ENCODE data around the gene NLRP1. TPM values are rescaled to one million over a fixed set of nuclear protein-coding genes. Genes with fewer than 3 reads are reported as not detected.

Gene NLRP1
- total and polyA plus RNA-seq, 2 experiments from 2014 or later, result 17.5 to 33.4 TPM

- 7 to 14% methylated on average over 6 of the region's 6 CpGs for WGBS, 2 experiments (ENCODE audit: low coverage in 1 of 2, low lambda C conversion rate in 2 of 2, missing lambda C conversion rate in 2 of 2)
- no peak overlapping the region for H3K4me3 ChIP-seq
- H3K9me3 ChIP-seq (ENCODE audit: low read depth), result no peaks in the 10 kb centered on the region
- no peaks in the 10 kb centered on the region for H3F3A ChIP-seq (ENCODE audit: insufficient read depth)
- H2AFZ ChIP-seq, result no peak overlapping the region
- no peak overlapping the region for H3K27ac ChIP-seq
- peaks cover 52% of the 10 kb centered on the region for H3K27me3 ChIP-seq (replicated peaks; ENCODE audit: insufficient read depth)
- no peaks in the 10 kb centered on the region for H4K20me1 ChIP-seq (ENCODE audit: insufficient read depth)
- DNase-seq, result no peak
- H3K4me2 ChIP-seq (ENCODE audit: unreplicated experiment), result no peak overlapping the region
- H3K4me1 ChIP-seq (ENCODE audit: insufficient read depth), result no peaks in the 10 kb centered on the region
- no peak overlapping the region for H3K9ac ChIP-seq
- H3K9me2 ChIP-seq (ENCODE audit: insufficient read depth), result no peaks in the 10 kb centered on the region
- in situ Hi-C loops (cut with MboI), result no loop called here
- H3K36me3 ChIP-seq (ENCODE audit: low read depth), result no peaks in the 10 kb centered on the region
- H3K79me2 ChIP-seq (ENCODE audit: insufficient read depth), result no peaks in the 10 kb centered on the region
- TF ChIP-seq EZH2 (IDR thresholded peaks at IDR 0.05; ENCODE audit: insufficient read depth, poor library complexity, severe bottlenecking) (no peak), EZH2phosphoT487 (IDR thresholded peaks at IDR 0.05; ENCODE audit: insufficient read depth, low read depth) (no peak)
Observed at GRCh38 chr17:5598457-5598856, 14.1 kb upstream of the NLRP1 start.

- H3K27me3 ChIP-seq (replicated peaks; ENCODE audit: insufficient read depth), result peaks cover 41% of the 10 kb centered on the region
- no peak for DNase-seq
- WGBS, 2 experiments (ENCODE audit: low coverage in 1 of 2, low lambda C conversion rate in 2 of 2, missing lambda C conversion rate in 2 of 2), result 18% methylated on average over 2 of the region's 2 CpGs
- no peak overlapping the region for H3K9ac ChIP-seq
- in situ Hi-C loops (cut with MboI), result no loop called here
- TF ChIP-seq EZH2phosphoT487 (IDR thresholded peaks at IDR 0.05; ENCODE audit: insufficient read depth, low read depth), result no peak
- no peak for TF ChIP-seq EZH2 (IDR thresholded peaks at IDR 0.05; ENCODE audit: insufficient read depth, poor library complexity, severe bottlenecking)
- H3K36me3 ChIP-seq (ENCODE audit: low read depth), result no peaks in the 10 kb centered on the region
- no peaks in the 10 kb centered on the region for H3K4me1 ChIP-seq (ENCODE audit: insufficient read depth)
- no peak overlapping the region for H3K4me2 ChIP-seq (ENCODE audit: unreplicated experiment)
- no peaks in the 10 kb centered on the region for H4K20me1 ChIP-seq (ENCODE audit: insufficient read depth)
- no peak overlapping the region for H2AFZ ChIP-seq
- H3K79me2 ChIP-seq (ENCODE audit: insufficient read depth), result no peaks in the 10 kb centered on the region
- H3K9me3 ChIP-seq (ENCODE audit: low read depth), result no peaks in the 10 kb centered on the region
- H3K9me2 ChIP-seq (ENCODE audit: insufficient read depth), result no peaks in the 10 kb centered on the region
- no peaks in the 10 kb centered on the region for H3F3A ChIP-seq (ENCODE audit: insufficient read depth)
- H3K27ac ChIP-seq, result no peak overlapping the region
- H3K4me3 ChIP-seq, result no peak overlapping the region
Observed at GRCh38 chr17:5596421-5596820, 12.1 kb upstream of the NLRP1 start.

GRCh38 chr17:5595831-5596230 lies 11.5 kb upstream of the NLRP1 start:
- in situ Hi-C loops (cut with MboI), result no loop called here
- H3K4me2 ChIP-seq (ENCODE audit: unreplicated experiment), result no peak overlapping the region

GRCh38 chr17:5592382-5592781 lies 8.1 kb upstream of the NLRP1 start:
- H3K9ac ChIP-seq, result no peak overlapping the region
- no peak overlapping the region for H2AFZ ChIP-seq
- TF ChIP-seq EZH2phosphoT487 (IDR thresholded peaks at IDR 0.05; ENCODE audit: insufficient read depth, low read depth) (no peak), EZH2 (IDR thresholded peaks at IDR 0.05; ENCODE audit: insufficient read depth, poor library complexity, severe bottlenecking) (no peak)
- H3K27ac ChIP-seq, result no peak overlapping the region
- H3F3A ChIP-seq (ENCODE audit: insufficient read depth), result no peaks in the 10 kb centered on the region
- H3K4me2 ChIP-seq (ENCODE audit: unreplicated experiment), result no peak overlapping the region
- no peaks in the 10 kb centered on the region for H4K20me1 ChIP-seq (ENCODE audit: insufficient read depth)
- H3K27me3 ChIP-seq (replicated peaks; ENCODE audit: insufficient read depth), result peaks cover 12% of the 10 kb centered on the region
- in situ Hi-C loops (cut with MboI), result no loop called here
- no peak overlapping the region for H3K4me3 ChIP-seq
- WGBS, 2 experiments (ENCODE audit: low coverage in 1 of 2, low lambda C conversion rate in 2 of 2, missing lambda C conversion rate in 2 of 2), result 14 to 15% methylated on average over 7 of the region's 7 CpGs
- H3K4me1 ChIP-seq (ENCODE audit: insufficient read depth), result no peaks in the 10 kb centered on the region
- H3K9me2 ChIP-seq (ENCODE audit: insufficient read depth), result no peaks in the 10 kb centered on the region
- no peaks in the 10 kb centered on the region for H3K36me3 ChIP-seq (ENCODE audit: low read depth)
- no peaks in the 10 kb centered on the region for H3K79me2 ChIP-seq (ENCODE audit: insufficient read depth)
- no peaks in the 10 kb centered on the region for H3K9me3 ChIP-seq (ENCODE audit: low read depth)
- DNase-seq, result peak; percentile 64

More at GRCh38 chr17:5595831-5596230, 11.5 kb upstream of the NLRP1 start:
- H3K27me3 ChIP-seq (replicated peaks; ENCODE audit: insufficient read depth), result peaks cover 36% of the 10 kb centered on the region
- no peak overlapping the region for H3K4me3 ChIP-seq
- WGBS, 2 experiments (ENCODE audit: low coverage in 1 of 2, low lambda C conversion rate in 2 of 2, missing lambda C conversion rate in 2 of 2), result 26 to 29% methylated on average over 7 of the region's 7 CpGs
- H3K9me3 ChIP-seq (ENCODE audit: low read depth), result no peaks in the 10 kb centered on the region
- no peak overlapping the region for H2AFZ ChIP-seq
- no peaks in the 10 kb centered on the region for H3K9me2 ChIP-seq (ENCODE audit: insufficient read depth)
- no peaks in the 10 kb centered on the region for H3K36me3 ChIP-seq (ENCODE audit: low read depth)
- H3F3A ChIP-seq (ENCODE audit: insufficient read depth), result no peaks in the 10 kb centered on the region
- H3K27ac ChIP-seq, result no peak overlapping the region
- DNase-seq, result no peak
- TF ChIP-seq EZH2 (IDR thresholded peaks at IDR 0.05; ENCODE audit: insufficient read depth, poor library complexity, severe bottlenecking) (no peak), EZH2phosphoT487 (IDR thresholded peaks at IDR 0.05; ENCODE audit: insufficient read depth, low read depth) (no peak)
- no peaks in the 10 kb centered on the region for H3K79me2 ChIP-seq (ENCODE audit: insufficient read depth)
- H4K20me1 ChIP-seq (ENCODE audit: insufficient read depth), result no peaks in the 10 kb centered on the region
- no peaks in the 10 kb centered on the region for H3K4me1 ChIP-seq (ENCODE audit: insufficient read depth)
- H3K9ac ChIP-seq, result no peak overlapping the region

GRCh38 chr17:5591966-5592365 lies 7.7 kb upstream of the NLRP1 start:
- WGBS, 2 experiments (ENCODE audit: low coverage in 1 of 2, low lambda C conversion rate in 2 of 2, missing lambda C conversion rate in 2 of 2), result 65 to 66% methylated on average over 11 of the region's 11 CpGs
- no peak overlapping the region for H3K4me3 ChIP-seq
- no peaks in the 10 kb centered on the region for H3K9me3 ChIP-seq (ENCODE audit: low read depth)
- H2AFZ ChIP-seq, result no peak overlapping the region
- in situ Hi-C loops (cut with MboI), result no loop called here
- H3K36me3 ChIP-seq (ENCODE audit: low read depth), result no peaks in the 10 kb centered on the region
- no peaks in the 10 kb centered on the region for H3K4me1 ChIP-seq (ENCODE audit: insufficient read depth)
- peaks cover 12% of the 10 kb centered on the region for H3K27me3 ChIP-seq (replicated peaks; ENCODE audit: insufficient read depth)
- H3K27ac ChIP-seq, result no peak overlapping the region
- H4K20me1 ChIP-seq (ENCODE audit: insufficient read depth), result no peaks in the 10 kb centered on the region
- H3K79me2 ChIP-seq (ENCODE audit: insufficient read depth), result no peaks in the 10 kb centered on the region
- no peaks in the 10 kb centered on the region for H3F3A ChIP-seq (ENCODE audit: insufficient read depth)
- TF ChIP-seq EZH2 (IDR thresholded peaks at IDR 0.05; ENCODE audit: insufficient read depth, poor library complexity, severe bottlenecking), result no peak
- no peak for TF ChIP-seq EZH2phosphoT487 (IDR thresholded peaks at IDR 0.05; ENCODE audit: insufficient read depth, low read depth)
- H3K9me2 ChIP-seq (ENCODE audit: insufficient read depth), result no peaks in the 10 kb centered on the region
- H3K9ac ChIP-seq, result no peak overlapping the region
- no peak overlapping the region for H3K4me2 ChIP-seq (ENCODE audit: unreplicated experiment)
- DNase-seq, result no peak

Data from GM23248 (cell line).